Measurements from ENCODE around the gene SLC24A3. TPM values are rescaled to one million over a fixed set of nuclear protein-coding genes. Genes with fewer than 3 reads are reported as not detected.

The SLC24A3 gene
- total RNA-seq, 1 donor from 2014 or later = 0.79 TPM

DNA sequence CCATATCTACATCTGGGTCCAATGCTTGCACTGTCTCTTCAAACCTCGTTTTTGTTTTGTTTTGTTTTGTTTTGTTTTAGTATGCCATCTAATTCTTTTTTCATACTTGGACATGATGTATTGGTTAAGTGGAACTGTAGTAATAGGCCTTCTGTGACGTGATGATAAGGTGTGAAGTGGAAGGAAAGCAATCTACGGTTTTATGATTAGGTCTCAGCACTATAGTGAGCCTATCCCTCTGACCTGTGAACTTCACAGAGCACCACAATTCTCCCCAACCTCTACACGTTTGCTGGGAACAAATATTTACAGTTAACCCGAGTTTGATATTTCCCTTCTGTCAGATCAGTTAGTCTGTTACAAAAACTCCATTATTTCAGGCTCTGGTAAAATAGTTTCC lies 19.1 kb upstream of the SLC24A3 start:
- no peaks in the 10 kb centered on the region for H3K4me1 Mint-ChIP-seq (ENCODE audit: low read depth, unreplicated experiment)
- FAIRE-seq (no peak), DNase-seq (ENCODE audit: low read depth) (no peak)
- Histone ChIP-seq H3K4me2 (ENCODE audit: low read length) (no peak overlapping the region), H3K9ac (ENCODE audit: low read length) (no peak overlapping the region), H4K20me1 (ENCODE audit: insufficient read depth, low read length) (no peaks in the 10 kb centered on the region), H3K27me3 (ENCODE audit: insufficient read depth, low read length) (no peaks in the 10 kb centered on the region), H2AFZ (ENCODE audit: low read depth, low read length) (no peak overlapping the region), H3K4me1 (ENCODE audit: insufficient read depth, low read length) (no peaks in the 10 kb centered on the region), H3K36me3 (ENCODE audit: insufficient read depth, low read length) (no peaks in the 10 kb centered on the region), H3K9me3 (ENCODE audit: insufficient read depth, low read depth, low read length) (no peaks in the 10 kb centered on the region), H3K27ac (ENCODE audit: low read depth, low read length) (no peak overlapping the region), H3K4me3 (ENCODE audit: insufficient read depth, low read depth, low read length) (no peak overlapping the region), H3K79me2 (ENCODE audit: insufficient read depth, low read length) (no peaks in the 10 kb centered on the region)
- H3K27me3 Mint-ChIP-seq (ENCODE audit: low read depth, unreplicated experiment) = no peaks in the 10 kb centered on the region
- H3K4me3 Mint-ChIP-seq (ENCODE audit: unreplicated experiment) = no peak overlapping the region
- H3K9me3 Mint-ChIP-seq (ENCODE audit: unreplicated experiment) = no peaks in the 10 kb centered on the region
- H3K36me3 Mint-ChIP-seq (ENCODE audit: low read depth, unreplicated experiment) = no peaks in the 10 kb centered on the region
- TF ChIP-seq, protein P1, sequence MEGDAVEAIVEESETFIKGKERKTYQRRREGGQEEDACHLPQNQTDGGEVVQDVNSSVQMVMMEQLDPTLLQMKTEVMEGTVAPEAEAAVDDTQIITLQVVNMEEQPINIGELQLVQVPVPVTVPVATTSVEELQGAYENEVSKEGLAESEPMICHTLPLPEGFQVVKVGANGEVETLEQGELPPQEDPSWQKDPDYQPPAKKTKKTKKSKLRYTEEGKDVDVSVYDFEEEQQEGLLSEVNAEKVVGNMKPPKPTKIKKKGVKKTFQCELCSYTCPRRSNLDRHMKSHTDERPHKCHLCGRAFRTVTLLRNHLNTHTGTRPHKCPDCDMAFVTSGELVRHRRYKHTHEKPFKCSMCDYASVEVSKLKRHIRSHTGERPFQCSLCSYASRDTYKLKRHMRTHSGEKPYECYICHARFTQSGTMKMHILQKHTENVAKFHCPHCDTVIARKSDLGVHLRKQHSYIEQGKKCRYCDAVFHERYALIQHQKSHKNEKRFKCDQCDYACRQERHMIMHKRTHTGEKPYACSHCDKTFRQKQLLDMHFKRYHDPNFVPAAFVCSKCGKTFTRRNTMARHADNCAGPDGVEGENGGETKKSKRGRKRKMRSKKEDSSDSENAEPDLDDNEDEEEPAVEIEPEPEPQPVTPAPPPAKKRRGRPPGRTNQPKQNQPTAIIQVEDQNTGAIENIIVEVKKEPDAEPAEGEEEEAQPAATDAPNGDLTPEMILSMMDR (IDR thresholded peaks at IDR 0.05; ENCODE audit: insufficient read depth, low read depth, low read length) = no peak
- no peak for TF ChIP-seq EZH2 (IDR thresholded peaks at IDR 0.05; ENCODE audit: insufficient read depth, low read length)
- H3K27ac Mint-ChIP-seq (ENCODE audit: unreplicated experiment) = no peak overlapping the region

DNA sequence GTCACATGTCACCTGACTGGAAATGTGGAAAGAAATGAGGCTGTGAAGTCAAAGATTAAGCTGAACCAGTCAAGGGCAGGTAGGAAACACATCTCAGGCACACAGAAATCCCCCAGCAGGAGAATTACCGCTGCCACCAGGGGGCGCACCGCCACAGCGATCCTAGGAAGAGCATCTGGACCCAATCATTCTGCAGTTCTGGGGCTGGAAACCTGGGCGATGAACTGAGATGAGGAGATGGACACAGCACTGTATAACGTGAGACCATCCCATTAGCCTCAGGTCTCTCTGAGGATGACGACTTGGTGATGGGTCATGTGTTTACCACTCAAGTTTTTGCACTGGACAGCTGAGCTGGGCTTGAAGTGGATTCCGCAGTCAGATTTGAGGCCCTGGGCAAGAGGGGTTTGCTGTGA lies 6.5 kb upstream of the SLC24A3 start:
- peaks cover 29% of the 10 kb centered on the region for H3K27me3 Mint-ChIP-seq (ENCODE audit: low read depth, unreplicated experiment)
- no peaks in the 10 kb centered on the region for H3K36me3 Mint-ChIP-seq (ENCODE audit: low read depth, unreplicated experiment)
- Histone ChIP-seq H3K9ac (ENCODE audit: low read length) (no peak overlapping the region), H4K20me1 (ENCODE audit: insufficient read depth, low read length) (no peaks in the 10 kb centered on the region), H3K4me2 (ENCODE audit: low read length) (no peak overlapping the region), H3K36me3 (ENCODE audit: insufficient read depth, low read length) (no peaks in the 10 kb centered on the region), H3K9me3 (ENCODE audit: insufficient read depth, low read depth, low read length) (no peaks in the 10 kb centered on the region), H2AFZ (ENCODE audit: low read depth, low read length) (no peak overlapping the region), H3K27ac (ENCODE audit: low read depth, low read length) (no peak overlapping the region), H3K27me3 (ENCODE audit: insufficient read depth, low read length) (peaks cover 4% of the 10 kb centered on the region), H3K4me1 (ENCODE audit: insufficient read depth, low read length) (no peaks in the 10 kb centered on the region), H3K79me2 (ENCODE audit: insufficient read depth, low read length) (no peaks in the 10 kb centered on the region), H3K4me3 (ENCODE audit: insufficient read depth, low read depth, low read length) (no peak overlapping the region)
- DNase-seq (ENCODE audit: low read depth) (peak; percentile 1), FAIRE-seq (no peak)
- H3K4me3 Mint-ChIP-seq (ENCODE audit: unreplicated experiment) = no peak overlapping the region
- H3K4me1 Mint-ChIP-seq (ENCODE audit: low read depth, unreplicated experiment) = no peaks in the 10 kb centered on the region
- no peak for TF ChIP-seq EZH2 (IDR thresholded peaks at IDR 0.05; ENCODE audit: insufficient read depth, low read length)
- TF ChIP-seq, protein P1 (IDR thresholded peaks at IDR 0.05; ENCODE audit: insufficient read depth, low read depth, low read length) = peak; percentile 66
- H3K9me3 Mint-ChIP-seq (ENCODE audit: unreplicated experiment) = peaks cover 2% of the 10 kb centered on the region
- H3K27ac Mint-ChIP-seq (ENCODE audit: unreplicated experiment) = no peak overlapping the region

DNA sequence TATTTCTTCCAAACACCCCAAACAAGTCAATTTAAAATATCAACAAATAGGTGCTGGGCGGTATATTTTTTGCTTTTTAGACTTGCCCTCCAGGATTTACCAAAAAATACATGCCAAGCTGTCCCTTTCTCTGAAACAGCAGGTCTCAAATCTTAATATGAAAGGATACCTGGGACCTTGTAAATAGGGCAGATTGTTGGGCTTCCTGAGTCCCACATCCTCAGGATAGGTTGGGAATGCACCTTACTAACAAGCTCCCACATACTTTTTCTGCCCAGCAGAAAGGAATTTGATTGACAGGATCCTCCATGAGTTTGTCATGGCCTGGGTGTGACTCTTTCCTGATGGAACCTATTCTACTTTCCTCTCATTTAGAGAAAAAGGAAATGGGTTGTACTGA lies 4.9 kb upstream of the SLC24A3 start:
- H3K79me2 ChIP-seq (ENCODE audit: insufficient read depth, low read length) = no peaks in the 10 kb centered on the region
- no peaks in the 10 kb centered on the region for H3K36me3 ChIP-seq (ENCODE audit: insufficient read depth, low read length)
- no peak for TF ChIP-seq EZH2 (IDR thresholded peaks at IDR 0.05; ENCODE audit: insufficient read depth, low read length)
- Mint-ChIP-seq H3K9me3 (ENCODE audit: unreplicated experiment) (peaks cover 2% of the 10 kb centered on the region), H3K27me3 (ENCODE audit: low read depth, unreplicated experiment) (peaks cover 37% of the 10 kb centered on the region), H3K4me1 (ENCODE audit: low read depth, unreplicated experiment) (no peaks in the 10 kb centered on the region), H3K27ac (ENCODE audit: unreplicated experiment) (no peak overlapping the region), H3K36me3 (ENCODE audit: low read depth, unreplicated experiment) (no peaks in the 10 kb centered on the region), H3K4me3 (ENCODE audit: unreplicated experiment) (no peak overlapping the region)
- no peak overlapping the region for H3K4me3 ChIP-seq (ENCODE audit: insufficient read depth, low read depth, low read length)
- FAIRE-seq = no peak
- DNase-seq (ENCODE audit: low read depth) = no peak
- H3K9me3 ChIP-seq (ENCODE audit: insufficient read depth, low read depth, low read length) = no peaks in the 10 kb centered on the region
- no peak overlapping the region for H3K27ac ChIP-seq (ENCODE audit: low read depth, low read length)
- no peaks in the 10 kb centered on the region for H3K4me1 ChIP-seq (ENCODE audit: insufficient read depth, low read length)
- no peak overlapping the region for H2AFZ ChIP-seq (ENCODE audit: low read depth, low read length)
- H4K20me1 ChIP-seq (ENCODE audit: insufficient read depth, low read length) = no peaks in the 10 kb centered on the region
- no peak overlapping the region for H3K4me2 ChIP-seq (ENCODE audit: low read length)
- peaks cover 9% of the 10 kb centered on the region for H3K27me3 ChIP-seq (ENCODE audit: insufficient read depth, low read length)
- H3K9ac ChIP-seq (ENCODE audit: low read length) = no peak overlapping the region

Data from astrocyte (in vitro differentiated cells and primary cell).